Endodermal cell (in vitro differentiated cells): ENCODE data around the gene MREG. TPM values are rescaled to one million over a fixed set of nuclear protein-coding genes. Genes with fewer than 3 reads are reported as not detected.

Source experiments
- DNase-seq: peaks from one replicate; pipeline ENCODE4 v3.0.0-alpha.2; 2017
- H3K27ac ChIP-seq: 2 replicates; pipeline ENCODE4 v1.5.1; 2013; ENCODE audit warnings: mild to moderate bottlenecking, low read depth, low read length, moderate library complexity
- H3K27me3 ChIP-seq: 2 replicates; pipeline ENCODE4 v1.6.1; 2013; ENCODE audit warnings: mild to moderate bottlenecking, low read length, moderate library complexity; ENCODE audit not compliant: insufficient read depth, control insufficient read depth, poor library complexity, severe bottlenecking
- H3K36me3 ChIP-seq: 2 replicates; pipeline ENCODE4 v1.7.0; 2013; ENCODE audit warnings: mild to moderate bottlenecking, low read length, moderate library complexity; ENCODE audit not compliant: control insufficient read depth, insufficient read depth
- H3K4me1 ChIP-seq: one replicate; pipeline ENCODE4 v1.7.0; 2013; ENCODE audit warnings: low read length; ENCODE audit not compliant: control insufficient read depth, insufficient read depth
- H3K4me3 ChIP-seq: 2 replicates; pipeline ENCODE4 v1.5.1; 2013; ENCODE audit warnings: mild to moderate bottlenecking, low read length, moderate library complexity
- H3K9ac ChIP-seq: 2 replicates; pipeline ENCODE4 v1.6.1; 2013; ENCODE audit warnings: mild to moderate bottlenecking, low read length, moderate library complexity; ENCODE audit not compliant: poor library complexity, severe bottlenecking; ENCODE audit errors: extremely low read depth
- H3K9me3 ChIP-seq: 2 replicates; pipeline ENCODE4 v1.6.1; 2013; ENCODE audit warnings: mild to moderate bottlenecking, low read length, moderate library complexity; ENCODE audit not compliant: control insufficient read depth
- H3K27ac Mint-ChIP-seq: 2 replicates; pipeline ENCODE4 v1.8.0; 2020; ENCODE audit warnings: mixed read lengths
- H3K27me3 Mint-ChIP-seq: 2 replicates; pipeline ENCODE4 v1.8.0; 2021; ENCODE audit warnings: mild to moderate bottlenecking, mixed read lengths; ENCODE audit not compliant: insufficient read depth
- H3K36me3 Mint-ChIP-seq: 2 replicates; pipeline ENCODE4 v1.8.0; 2020; ENCODE audit warnings: low read depth, mixed read lengths
- H3K4me1 Mint-ChIP-seq: 2 replicates; pipeline ENCODE4 v1.8.0; 2020; ENCODE audit warnings: mixed read lengths
- H3K4me3 Mint-ChIP-seq: 2 replicates; pipeline ENCODE4 v1.8.0; 2020; ENCODE audit warnings: mild to moderate bottlenecking, moderate library complexity, mixed read lengths
- H3K9me3 Mint-ChIP-seq: 2 replicates; pipeline ENCODE4 v1.8.0; 2020; ENCODE audit warnings: mild to moderate bottlenecking, mixed read lengths
- WGBS, 2 experiments: methylation state at CpG; one replicate each; pipeline versions ENCODE4 v1.1.5 to v1.1.7; 2013; ENCODE audit warnings: missing lambda C conversion rate in 2 of 2, mixed read lengths in 1 of 2; ENCODE audit not compliant: insufficient coverage in 1 of 2, insufficient read length in 1 of 2; 5-methylcytosine and 5-hydroxymethylcytosine counted together
- total RNA-seq, 2 donors: library from RNA; stranded (reverse); fragmentation: NEBNext Ultra II Directional in 1 of 2; extraction: Animal tissue kit (Norgen Biotek cat#: 25700) in 1 of 2; gene quantifications; 2 replicates in 1 of 2; 3 replicates in 1 of 2; pipeline ENCODE4 v1.2.1, GENCODE V29; 2021
- TF ChIP-seq, protein P1 (sequence below): fragments of 200-600 bp; sonication (generic); conservative IDR thresholded peaks from 2 replicates; pipeline ENCODE4 v1.5.0; 2021; ENCODE audit warnings: antibody characterized with exemption, mild to moderate bottlenecking

MREG gene
- total RNA-seq, 2 donors from 2014 or later: 13.0 to 17.8 TPM

- DNase-seq: no peak
- no peak overlapping the region for H3K9ac ChIP-seq
- Mint-ChIP-seq H3K36me3 (peaks cover 41% of the 10 kb centered on the region), H3K27ac (no peak overlapping the region), H3K9me3 (peaks cover 25% of the 10 kb centered on the region), H3K4me1 (no peaks in the 10 kb centered on the region), H3K4me3 (no peak overlapping the region), H3K27me3 (no peaks in the 10 kb centered on the region)
- peaks cover 11% of the 10 kb centered on the region for H3K36me3 ChIP-seq
- no peaks in the 10 kb centered on the region for H3K4me1 ChIP-seq
- 94 to 98% methylated on average over 5 of the region's 6 CpGs for WGBS, 2 experiments
- TF ChIP-seq, protein P1, sequence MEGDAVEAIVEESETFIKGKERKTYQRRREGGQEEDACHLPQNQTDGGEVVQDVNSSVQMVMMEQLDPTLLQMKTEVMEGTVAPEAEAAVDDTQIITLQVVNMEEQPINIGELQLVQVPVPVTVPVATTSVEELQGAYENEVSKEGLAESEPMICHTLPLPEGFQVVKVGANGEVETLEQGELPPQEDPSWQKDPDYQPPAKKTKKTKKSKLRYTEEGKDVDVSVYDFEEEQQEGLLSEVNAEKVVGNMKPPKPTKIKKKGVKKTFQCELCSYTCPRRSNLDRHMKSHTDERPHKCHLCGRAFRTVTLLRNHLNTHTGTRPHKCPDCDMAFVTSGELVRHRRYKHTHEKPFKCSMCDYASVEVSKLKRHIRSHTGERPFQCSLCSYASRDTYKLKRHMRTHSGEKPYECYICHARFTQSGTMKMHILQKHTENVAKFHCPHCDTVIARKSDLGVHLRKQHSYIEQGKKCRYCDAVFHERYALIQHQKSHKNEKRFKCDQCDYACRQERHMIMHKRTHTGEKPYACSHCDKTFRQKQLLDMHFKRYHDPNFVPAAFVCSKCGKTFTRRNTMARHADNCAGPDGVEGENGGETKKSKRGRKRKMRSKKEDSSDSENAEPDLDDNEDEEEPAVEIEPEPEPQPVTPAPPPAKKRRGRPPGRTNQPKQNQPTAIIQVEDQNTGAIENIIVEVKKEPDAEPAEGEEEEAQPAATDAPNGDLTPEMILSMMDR: no peak
- H3K27me3 ChIP-seq: no peaks in the 10 kb centered on the region
- H3K27ac ChIP-seq: no peak overlapping the region
- H3K9me3 ChIP-seq: peaks cover 24% of the 10 kb centered on the region
- H3K4me3 ChIP-seq: no peak overlapping the region
These were observed 30.9 kb downstream of the MREG start for GRCh38 chr2:215982465-215982875.

DNA sequence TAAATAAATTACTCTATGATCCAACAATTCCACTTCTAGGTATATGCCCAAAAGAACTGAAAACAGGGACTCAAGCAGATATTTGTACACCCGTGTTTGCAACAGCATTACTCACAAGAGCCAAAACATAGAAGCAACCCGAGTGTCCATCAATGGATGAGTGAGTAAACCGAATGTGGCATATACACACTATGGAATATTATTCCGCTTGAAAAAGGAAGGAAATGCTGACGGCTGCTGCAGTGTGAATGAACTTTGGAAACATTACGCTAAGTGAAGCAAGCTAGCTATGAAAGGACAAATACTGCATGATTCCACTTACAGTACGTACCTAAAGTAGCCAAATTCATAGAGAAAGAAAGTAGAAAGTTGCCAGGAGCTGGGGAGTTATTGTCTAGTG, 32.2 kb downstream of the MREG start:
- no peaks in the 10 kb centered on the region for H3K4me1 Mint-ChIP-seq
- H3K36me3 Mint-ChIP-seq: peaks cover 30% of the 10 kb centered on the region
- no peak overlapping the region for H3K4me3 Mint-ChIP-seq
- no peaks in the 10 kb centered on the region for H3K27me3 ChIP-seq
- H3K27ac Mint-ChIP-seq: no peak overlapping the region
- H3K4me3 ChIP-seq: no peak overlapping the region
- no peaks in the 10 kb centered on the region for H3K27me3 Mint-ChIP-seq
- no peak overlapping the region for H3K27ac ChIP-seq
- no peaks in the 10 kb centered on the region for H3K4me1 ChIP-seq
- 93 to 96% methylated on average over 7 of the region's 7 CpGs for WGBS, 2 experiments
- H3K9me3 ChIP-seq: peaks cover 16% of the 10 kb centered on the region
- no peak overlapping the region for H3K9ac ChIP-seq
- H3K36me3 ChIP-seq: peaks cover 4% of the 10 kb centered on the region
- peaks cover 15% of the 10 kb centered on the region for H3K9me3 Mint-ChIP-seq
- TF ChIP-seq, protein P1: no peak
- DNase-seq: no peak

- TF ChIP-seq, protein P1: no peak
- H3K36me3 Mint-ChIP-seq: peaks cover 19% of the 10 kb centered on the region
- peaks cover 10% of the 10 kb centered on the region for H3K9me3 Mint-ChIP-seq
- H3K27ac Mint-ChIP-seq: no peak overlapping the region
- DNase-seq: no peak
- H3K27ac ChIP-seq: no peak overlapping the region
- no peaks in the 10 kb centered on the region for H3K4me1 ChIP-seq
- H3K4me3 Mint-ChIP-seq: no peak overlapping the region
- H3K4me3 ChIP-seq: no peak overlapping the region
- 94% methylated on average over 2 of the region's 2 CpGs; no CpG with 5 or more reads in 1 of the 2 experiments for WGBS, 2 experiments
- no peaks in the 10 kb centered on the region for H3K27me3 Mint-ChIP-seq
- H3K36me3 ChIP-seq: peaks cover 3% of the 10 kb centered on the region
- H3K9me3 ChIP-seq: peaks cover 3% of the 10 kb centered on the region
- no peaks in the 10 kb centered on the region for H3K27me3 ChIP-seq
- peaks cover 2% of the 10 kb centered on the region for H3K4me1 Mint-ChIP-seq
- H3K9ac ChIP-seq: no peak overlapping the region
These were observed 33.7 kb downstream of the MREG start for GRCh38 chr2:215979620-215980019.
